Uterus (tissue), 4 donors: ENCODE data around the gene VDAC1. TPM values are rescaled to one million over a fixed set of nuclear protein-coding genes. Genes with fewer than 3 reads are reported as not detected.

Experiments
- DNase-seq, 2 donors: peaks; one replicate each; pipeline ENCODE4 v3.0.0-alpha.2; 2019 to 2020
- H3K27ac ChIP-seq, 2 donors: fragments of 200-600 bp; sonication (generic); 1 replicate in 1 of 2; 2 replicates in 1 of 2; pipeline ENCODE4 v1.5.1; 2016 to 2018
- H3K27me3 ChIP-seq, 2 donors: fragments of 200-600 bp; sonication (generic); one replicate each; pipeline ENCODE4 v1.5.1; 2018 to 2019; ENCODE audit warnings: control low read depth in 1 of 2
- H3K36me3 ChIP-seq, 2 donors: fragments of 200-600 bp; sonication (generic); one replicate each; pipeline ENCODE4 v1.5.1; 2019; ENCODE audit warnings: control low read depth in 1 of 2
- H3K4me1 ChIP-seq, 2 donors: fragments of 200-600 bp; sonication (generic); one replicate each; pipeline ENCODE4 v1.5.1; 2018 to 2019; ENCODE audit warnings: control low read depth in 1 of 2
- H3K4me3 ChIP-seq, 2 donors: fragments of 200-600 bp; sonication (generic); 1 replicate in 1 of 2; 2 replicates in 1 of 2; pipeline ENCODE4 v1.5.1; 2018 to 2019; ENCODE audit warnings: mild to moderate bottlenecking in 1 of 2
- H3K9me3 ChIP-seq, 2 donors: fragments of 200-600 bp; sonication (generic); one replicate each; pipeline ENCODE4 v1.5.1; 2019; ENCODE audit warnings: control low read depth in 1 of 2
- CTCF ChIP-seq, 4 experiments: fragments of 200-600 bp in 2 of 4; fragments of 450-650 bp in 2 of 4; sonication (generic) in 2 of 4; IDR thresholded peaks; one replicate each; pipeline ENCODE4 v1.5.1; 2016 to 2019; ENCODE audit warnings: antibody characterized with exemption in 4 of 4, mild to moderate bottlenecking in 2 of 4, moderate library complexity in 1 of 4
- POLR2A ChIP-seq, 2 donors: fragments of 450-650 bp; IDR thresholded peaks; one replicate each; pipeline ENCODE4 v1.6.1; 2016; ENCODE audit warnings: antibody characterized with exemption in 2 of 2, mild to moderate bottlenecking in 1 of 2, moderate library complexity in 1 of 2
- intact Hi-C: fragments of 100-400 bp; cut with DNase I; formaldehyde crosslinking; loops from one replicate; pipeline ENCODE4 v1.15.1; 2023; ENCODE audit warnings: low total_unique reads
- total RNA-seq, 4 donors: library from RNA; depleted of rRNA in 3 of 4; stranded (reverse); fragments of >200 nt in 3 of 4; gene quantifications; one replicate each; pipeline versions ENCODE4 v1.1.0 to v1.2.4, GENCODE V29; 2014 to 2023
- donor health status: DM: yes; HTN: yes; CAD: no.

The VDAC1 gene
- total RNA-seq, 4 donors from 2014 or later: 19.4 to 112 (median 79.8) TPM

- H3K27me3 ChIP-seq: no peaks in the 10 kb centered on the region
- H3K4me1 ChIP-seq: no peaks in the 10 kb centered on the region
- DNase-seq: no peak
- H3K9me3 ChIP-seq: no peaks in the 10 kb centered on the region
- no peak for TF ChIP-seq CTCF (IDR thresholded peaks at IDR 0.05)
- no peak for TF ChIP-seq POLR2A (IDR thresholded peaks at IDR 0.05)
- H3K4me3 ChIP-seq: no peak overlapping the region
- H3K36me3 ChIP-seq: no peaks in the 10 kb centered on the region
- H3K27ac ChIP-seq: no peak overlapping the region
- intact Hi-C loops: no loop called here
These were observed 24.4 kb upstream of the VDAC1 start for GRCh38 chr5:134029156-134029555.

- Histone ChIP-seq H3K4me1 (no peaks in the 10 kb centered on the region), H3K4me3 (no peak overlapping the region), H3K27me3 (no peaks in the 10 kb centered on the region), H3K36me3 (no peaks in the 10 kb centered on the region), H3K27ac (no peak overlapping the region), H3K9me3 (no peaks in the 10 kb centered on the region)
- DNase-seq: no peak
- intact Hi-C loops: no loop called here
- TF ChIP-seq POLR2A (IDR thresholded peaks at IDR 0.05) (no peak), CTCF (IDR thresholded peaks at IDR 0.05) (no peak)
These were observed 23.7 kb upstream of the VDAC1 start for GRCh38 chr5:134028496-134028895.

- H3K4me1 ChIP-seq: no peaks in the 10 kb centered on the region
- no peak overlapping the region for H3K27ac ChIP-seq
These were observed 22.5 kb upstream of the VDAC1 start for GRCh38 chr5:134027288-134027615.

GRCh38 chr5:134026521-134027287 lies 21.9 kb upstream of the VDAC1 start:
- intact Hi-C loops: no loop called here
- Histone ChIP-seq H3K4me1 (no peaks in the 10 kb centered on the region), H3K36me3 (no peaks in the 10 kb centered on the region), H3K27ac (no peak overlapping the region), H3K4me3 (no peak overlapping the region), H3K9me3 (no peaks in the 10 kb centered on the region), H3K27me3 (no peaks in the 10 kb centered on the region)
- no peak for TF ChIP-seq POLR2A (IDR thresholded peaks at IDR 0.05)
- TF ChIP-seq CTCF (IDR thresholded peaks at IDR 0.05): peak in 1 of 4 experiments; percentile 14
- DNase-seq: no peak

More at GRCh38 chr5:134027288-134027615, 22.5 kb upstream of the VDAC1 start:
- DNase-seq: no peak
- no peak overlapping the region for H3K4me3 ChIP-seq
- TF ChIP-seq POLR2A (IDR thresholded peaks at IDR 0.05) (no peak), CTCF (IDR thresholded peaks at IDR 0.05) (no peak)
- no peaks in the 10 kb centered on the region for H3K9me3 ChIP-seq
- no peaks in the 10 kb centered on the region for H3K27me3 ChIP-seq
- intact Hi-C loops: no loop called here
- no peaks in the 10 kb centered on the region for H3K36me3 ChIP-seq

GRCh38 chr5:134025786-134026185 lies 21.0 kb upstream of the VDAC1 start:
- Histone ChIP-seq H3K4me3 (no peak overlapping the region), H3K4me1 (no peaks in the 10 kb centered on the region), H3K36me3 (no peaks in the 10 kb centered on the region), H3K27ac (no peak overlapping the region), H3K9me3 (no peaks in the 10 kb centered on the region), H3K27me3 (no peaks in the 10 kb centered on the region)
- intact Hi-C loops: no loop called here
- no peak for DNase-seq
- TF ChIP-seq POLR2A (IDR thresholded peaks at IDR 0.05) (no peak), CTCF (IDR thresholded peaks at IDR 0.05) (no peak)
